HG02943 (cell line): ENCODE results near the gene VAV3.

Source experiments
- ATAC-seq: cut with Tn5 transposase; IDR thresholded peaks from one replicate; pipeline ENCODE4 v1.9.1; 2021; ENCODE audit warnings: mild to moderate bottlenecking, low read depth, moderate library complexity; ENCODE audit not compliant: unreplicated experiment

The VAV3 gene

DNA sequence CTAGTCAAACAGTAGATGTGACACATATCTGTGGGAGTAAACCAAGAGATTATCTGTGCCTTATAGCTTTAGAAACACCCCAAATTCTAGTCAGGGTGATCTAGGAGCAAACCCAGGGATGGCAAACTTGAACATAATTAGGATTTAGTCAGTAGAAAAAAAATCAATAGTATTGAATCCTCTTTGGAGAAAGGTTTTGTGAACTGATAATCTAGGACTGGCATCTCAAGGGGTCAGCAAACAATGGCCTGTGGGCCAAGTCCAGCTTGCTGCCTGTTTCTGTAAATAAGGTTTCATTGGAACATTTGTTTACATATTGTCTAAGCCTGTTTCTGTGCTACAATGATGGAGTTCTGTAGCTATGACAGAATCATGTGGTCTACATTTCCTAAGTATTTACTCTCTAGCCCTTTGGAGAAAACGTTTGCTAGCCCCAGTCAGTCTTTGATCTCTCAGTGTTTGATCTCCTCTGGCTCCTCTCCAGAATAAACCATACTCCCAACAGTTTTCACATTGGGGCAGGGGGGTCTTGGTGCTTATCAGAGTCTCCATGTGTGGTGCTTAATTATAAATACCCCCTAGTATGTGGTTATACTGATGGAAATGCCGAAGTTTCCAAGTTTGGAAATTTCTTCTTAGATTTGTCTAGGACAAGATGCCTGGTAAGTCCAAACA, 438.3 kb downstream of the VAV3 start:
- no peak for ATAC-seq

DNA sequence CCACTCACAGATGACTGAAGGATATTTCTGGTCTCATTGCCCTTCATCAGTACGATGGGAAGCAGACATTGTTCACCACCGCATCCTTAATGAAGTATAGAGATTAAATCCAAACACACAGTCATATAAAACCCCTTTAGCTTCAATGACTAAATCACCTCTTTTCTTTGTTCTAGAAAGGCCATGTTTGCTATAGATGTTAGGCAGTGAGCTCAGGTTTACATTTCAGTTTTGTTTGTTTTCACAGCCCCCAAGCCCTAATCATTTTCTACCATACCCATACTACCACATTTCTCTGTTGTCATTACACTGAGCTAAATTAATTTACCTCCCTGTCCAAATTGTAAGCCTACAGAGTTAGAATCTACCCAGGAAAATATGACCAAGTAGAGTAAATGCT, 439.0 kb downstream of the VAV3 start:
- no peak for ATAC-seq

DNA sequence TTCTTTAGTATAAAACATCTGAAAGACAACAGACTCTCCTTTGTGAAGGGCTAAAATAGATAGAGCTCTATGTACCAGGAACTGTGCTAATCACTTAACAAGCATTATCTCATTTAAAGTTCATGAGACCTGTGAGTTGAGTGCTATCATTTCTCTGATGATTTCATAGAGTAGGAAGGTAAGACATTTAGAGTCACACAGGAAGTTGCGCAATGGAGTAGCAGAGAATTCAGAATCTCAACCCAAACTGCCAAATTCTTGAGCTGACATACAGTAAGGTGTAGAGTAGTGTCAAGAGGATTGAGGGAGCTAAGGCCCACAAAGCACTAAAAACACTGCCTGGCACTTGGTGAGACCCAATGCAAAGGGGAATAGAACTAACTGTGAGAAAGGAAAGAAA, 439.8 kb downstream of the VAV3 start:
- no peak for ATAC-seq

DNA sequence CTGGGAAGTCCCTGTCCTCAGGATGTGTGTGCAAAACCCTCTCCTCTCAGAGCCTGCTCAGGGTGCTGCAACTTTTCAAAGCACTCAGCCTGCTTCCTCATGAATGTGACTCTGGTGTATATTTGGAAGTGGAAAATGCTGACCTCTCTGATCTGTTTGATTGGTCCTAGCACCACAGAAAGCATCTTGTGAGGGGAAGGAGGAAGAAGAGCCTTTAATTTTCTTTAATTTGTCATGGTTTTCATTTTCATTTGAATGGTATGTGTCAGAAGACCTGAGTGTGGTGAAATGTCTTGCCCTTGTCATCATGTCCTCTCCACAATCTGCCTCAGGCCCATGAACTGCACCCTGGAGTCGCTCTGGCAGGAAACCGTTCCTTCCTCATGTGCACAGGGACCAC, 440.7 kb downstream of the VAV3 start:
- no peak for ATAC-seq

DNA sequence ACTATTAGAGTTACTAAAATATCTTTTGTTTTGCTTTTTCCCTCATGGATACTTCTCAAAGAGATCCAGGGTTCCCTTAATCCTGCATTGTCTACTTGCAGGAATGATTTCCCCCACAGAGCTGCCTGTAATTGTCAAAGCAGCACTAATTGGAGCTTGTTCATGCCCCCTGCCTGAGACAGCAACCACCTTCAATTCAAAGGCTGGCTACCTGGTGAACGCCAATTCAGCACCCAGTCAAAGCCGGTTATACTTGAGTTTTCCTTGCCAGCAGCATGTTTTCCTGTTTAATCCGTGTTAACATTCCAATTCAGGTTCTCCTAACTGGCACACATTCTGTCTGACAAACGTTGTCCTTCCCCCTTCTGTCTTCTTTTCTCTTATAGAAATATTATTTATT, 441.2 kb downstream of the VAV3 start:
- no peak for ATAC-seq

DNA sequence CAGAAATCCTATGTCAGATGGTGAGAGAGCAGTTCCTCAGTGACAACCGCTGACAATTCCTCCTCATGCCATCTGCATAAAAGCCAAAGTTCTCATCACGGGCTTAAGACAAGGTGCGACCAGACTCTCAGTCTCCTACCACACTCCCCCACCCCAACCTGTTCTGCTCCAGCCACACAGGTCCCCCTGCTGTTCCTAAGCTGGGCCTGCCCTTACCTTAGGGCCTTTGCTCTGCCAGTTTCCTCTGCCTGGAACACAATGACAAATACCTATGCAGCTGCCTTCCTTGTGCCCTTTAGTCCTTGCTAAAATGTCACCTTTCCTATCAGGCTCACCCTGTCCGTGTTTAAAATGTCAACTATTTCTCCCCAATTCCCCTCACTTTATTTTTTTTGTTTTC, 441.9 kb downstream of the VAV3 start:
- no peak for ATAC-seq
